C1 segment of cervical spinal cord (tissue), 14 donors: ENCODE measurements around the gene NFS1.
"Not testable (repeated sequence)": the region's sequence is repeated elsewhere in the genome, so short reads cannot be mapped to it uniquely, and the experiment has no call there.

Source experiments
- DNase-seq, 14 donors: peaks; one replicate each; lab custom pipeline; 2025; lab: John Stamatoyannopoulos, UW

Gene NFS1

DNA sequence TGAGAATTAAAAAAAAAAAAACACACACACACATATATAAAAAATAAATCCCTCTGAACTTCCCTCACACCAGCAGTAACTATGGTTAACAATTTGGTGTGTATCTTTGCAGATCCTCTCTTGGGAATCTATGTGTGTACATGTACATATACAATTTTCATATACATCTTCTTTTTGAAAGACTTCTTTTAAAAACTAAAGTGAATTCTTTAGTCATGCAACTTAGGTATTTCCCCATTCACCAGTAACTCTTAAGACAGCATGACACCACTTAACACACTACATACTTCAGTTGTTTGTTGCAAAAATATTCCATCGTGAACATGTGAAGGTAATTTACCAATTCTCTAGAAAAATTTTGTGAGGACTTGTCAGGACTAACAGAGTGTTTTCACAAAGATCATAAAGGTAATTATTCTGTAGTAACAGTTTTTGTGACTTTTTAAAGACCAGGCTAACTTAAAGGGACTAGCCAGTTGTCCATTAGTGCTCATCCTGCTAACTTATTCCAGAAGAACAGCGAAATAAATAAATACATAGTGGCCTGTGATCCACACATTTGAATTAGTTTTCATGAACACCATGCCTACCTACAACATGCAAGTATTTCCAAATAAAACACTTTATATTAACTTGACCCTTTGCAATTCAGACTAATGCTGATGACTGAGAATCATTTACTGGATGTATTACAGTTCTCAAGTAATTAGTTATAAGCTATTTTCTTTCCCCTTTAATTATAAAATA lies 30.9 kb upstream of the NFS1 start:
- no peak for DNase-seq

DNA sequence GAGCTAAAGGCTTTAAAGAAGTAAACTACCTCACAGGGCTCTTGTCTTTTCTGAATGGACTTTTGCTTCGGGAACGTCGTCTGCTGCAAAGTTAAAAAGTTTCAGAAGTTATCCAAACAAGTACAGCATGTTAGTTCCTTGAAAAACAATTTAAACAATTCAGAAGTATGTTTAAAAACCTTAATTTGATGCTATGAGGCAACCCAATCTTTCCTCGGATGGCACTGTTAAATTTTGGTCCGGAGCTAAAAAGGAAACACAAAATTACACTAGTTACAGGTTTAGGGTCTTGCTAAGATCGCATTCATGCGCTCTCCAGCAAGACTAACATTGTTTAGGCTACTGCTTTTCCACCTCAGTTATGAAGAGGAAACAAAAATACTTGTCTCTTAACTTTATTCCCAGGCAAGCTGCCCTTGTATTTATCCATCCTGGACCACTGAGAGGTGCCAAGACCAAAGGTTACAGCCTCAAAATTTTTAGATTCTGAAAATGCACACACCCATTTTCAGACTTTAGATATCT lies 30.2 kb upstream of the NFS1 start:
- DNase-seq, result no peak

DNA sequence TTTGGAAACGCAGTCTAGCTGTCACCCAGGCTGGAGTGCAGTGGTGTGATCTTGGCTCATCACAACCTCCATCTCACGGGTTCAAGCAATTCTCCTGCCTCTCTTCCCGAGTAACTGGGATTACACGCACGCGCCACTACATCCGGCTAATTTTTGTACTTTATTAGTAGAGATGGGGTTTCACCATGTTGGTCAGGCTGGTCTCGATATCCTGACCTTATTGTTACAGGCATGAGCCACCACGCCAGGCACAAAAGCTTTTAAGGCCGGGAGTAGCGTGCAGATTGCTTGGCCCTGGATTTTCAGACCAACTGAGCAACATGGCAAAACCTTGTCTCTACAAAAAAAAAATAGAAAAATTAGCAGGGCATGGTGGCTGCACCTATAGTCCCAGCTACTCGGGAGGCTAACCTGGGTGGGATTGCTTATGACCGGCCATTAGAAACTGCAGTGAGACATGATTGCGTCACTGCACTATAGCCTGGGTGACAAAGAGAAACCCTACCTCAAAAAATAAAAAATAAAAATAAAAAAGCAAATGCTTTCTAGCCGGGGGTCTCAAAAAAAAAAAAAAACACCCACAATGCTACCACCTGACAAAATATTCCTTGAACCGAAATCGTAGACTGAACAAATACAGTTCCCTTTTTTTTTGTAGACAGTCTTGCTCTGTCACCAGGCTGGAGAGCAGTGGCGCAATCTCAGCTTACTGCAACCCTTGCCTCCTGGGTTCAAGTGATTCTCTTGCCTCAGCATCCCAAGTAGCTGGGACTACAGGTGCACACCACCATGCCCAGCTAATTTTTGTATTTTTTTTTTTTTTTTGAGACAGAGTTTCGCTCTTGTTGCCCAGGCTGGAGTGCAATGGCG lies 27.9 kb upstream of the NFS1 start:
- DNase-seq, result no peak

DNA sequence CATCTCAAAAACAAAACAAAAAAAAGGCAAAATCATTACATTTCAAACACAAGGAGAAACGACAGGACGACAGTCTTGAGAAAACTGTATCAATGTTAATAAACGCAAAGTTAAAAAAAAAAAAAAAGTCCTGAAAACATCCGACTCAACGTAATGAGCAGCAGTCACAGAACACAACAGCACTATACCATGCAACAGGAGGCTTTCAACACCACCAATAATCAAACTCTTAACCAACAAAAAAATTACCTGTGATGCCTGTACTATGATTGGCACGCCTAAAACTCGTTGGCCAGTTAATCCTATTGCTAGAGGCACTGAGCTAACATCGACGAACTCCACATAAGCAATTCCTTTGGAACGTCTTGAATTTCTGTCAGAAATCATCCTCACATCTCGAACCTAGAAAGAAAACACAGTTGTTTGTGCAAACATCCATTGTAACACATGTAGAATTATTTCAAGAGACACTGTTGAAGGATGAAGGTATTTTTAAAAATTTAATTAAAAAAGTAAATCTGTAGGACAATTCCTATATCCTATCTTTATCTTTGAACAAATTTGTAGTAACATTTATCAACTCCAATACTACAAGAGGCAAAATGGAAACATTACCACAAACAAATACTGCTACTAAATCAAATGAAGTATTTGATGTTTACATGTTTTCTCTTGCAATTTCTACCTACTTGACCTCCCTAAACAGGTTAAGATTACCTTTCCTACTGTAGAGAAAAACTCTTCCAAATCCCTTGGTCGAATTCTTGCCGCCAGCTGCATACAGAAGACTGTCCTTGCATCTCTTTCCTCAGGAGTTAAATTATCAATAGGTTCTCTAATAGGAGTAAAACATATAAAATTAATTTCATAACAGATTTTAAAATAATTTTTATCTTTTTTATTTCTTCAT lies 25.4 kb upstream of the NFS1 start:
- no peak for DNase-seq

DNA sequence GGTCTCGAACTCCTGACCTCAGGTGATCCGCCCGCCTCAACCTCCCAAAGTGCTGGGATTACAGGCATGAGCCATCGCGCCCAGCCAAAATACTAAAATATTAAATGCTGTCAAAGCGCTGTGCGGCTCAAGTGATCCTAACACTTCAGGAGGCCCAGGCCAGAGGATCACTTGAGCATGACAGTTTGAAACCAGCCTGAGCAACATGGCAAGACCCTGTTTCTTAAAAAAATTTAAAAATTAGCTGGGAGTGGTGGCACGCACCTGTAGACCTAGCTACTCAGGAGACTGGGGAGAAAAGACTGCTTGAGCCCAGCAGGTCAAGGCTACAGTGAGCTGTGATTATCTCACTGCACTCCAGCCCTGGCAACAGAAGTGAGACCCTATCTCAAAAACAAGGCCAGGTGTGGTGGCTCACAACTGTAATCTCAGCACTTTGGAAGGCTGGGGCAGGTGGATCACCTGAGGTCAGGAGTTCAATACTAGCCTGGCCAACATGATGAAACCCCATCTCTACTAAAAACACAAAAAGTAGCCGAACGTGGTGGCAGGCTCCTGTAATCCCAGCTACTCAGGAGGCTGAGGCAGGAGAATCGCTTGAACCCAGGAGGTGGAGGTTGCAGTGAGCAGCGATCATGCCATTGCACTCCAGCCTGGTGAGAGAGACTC lies 24.6 kb upstream of the NFS1 start:
- not testable (repeated sequence) for DNase-seq

DNA sequence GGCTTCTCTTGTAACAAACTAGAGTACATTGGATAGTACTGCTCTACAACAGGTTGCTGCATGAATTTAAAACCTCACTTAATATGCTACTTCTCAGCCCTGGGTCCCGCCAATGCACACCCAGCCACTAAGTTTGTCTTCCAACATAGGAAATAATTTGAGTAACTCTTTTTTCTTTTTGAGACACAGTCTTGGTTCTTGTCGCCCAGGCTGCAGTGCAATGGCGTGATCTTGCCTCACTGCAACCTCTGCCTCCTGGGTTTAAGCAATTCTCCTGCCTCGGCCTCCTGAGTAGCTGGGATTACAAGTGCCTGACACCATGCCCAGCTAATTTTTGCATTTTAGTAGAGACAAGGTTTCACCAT lies 24.1 kb upstream of the NFS1 start:
- DNase-seq, result not testable (repeated sequence)

DNA sequence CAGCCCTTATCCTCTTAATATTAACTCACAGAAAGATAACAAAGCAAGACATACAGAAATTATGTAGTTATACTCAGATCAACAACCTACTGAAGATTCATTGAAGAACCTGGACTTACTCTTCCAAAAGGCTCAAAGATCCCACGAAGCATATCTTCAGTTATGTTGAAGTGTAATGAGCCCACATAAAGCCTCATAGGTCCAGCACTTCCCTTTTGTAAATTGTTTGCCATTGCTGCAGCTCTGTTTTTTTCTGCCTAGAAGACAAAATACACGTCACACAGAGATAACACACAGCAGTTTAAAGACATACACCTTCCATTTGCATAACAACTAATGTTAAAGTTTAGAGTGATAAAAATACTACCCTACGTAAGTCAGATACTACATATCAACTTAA lies 22.5 kb upstream of the NFS1 start:
- no peak for DNase-seq

DNA sequence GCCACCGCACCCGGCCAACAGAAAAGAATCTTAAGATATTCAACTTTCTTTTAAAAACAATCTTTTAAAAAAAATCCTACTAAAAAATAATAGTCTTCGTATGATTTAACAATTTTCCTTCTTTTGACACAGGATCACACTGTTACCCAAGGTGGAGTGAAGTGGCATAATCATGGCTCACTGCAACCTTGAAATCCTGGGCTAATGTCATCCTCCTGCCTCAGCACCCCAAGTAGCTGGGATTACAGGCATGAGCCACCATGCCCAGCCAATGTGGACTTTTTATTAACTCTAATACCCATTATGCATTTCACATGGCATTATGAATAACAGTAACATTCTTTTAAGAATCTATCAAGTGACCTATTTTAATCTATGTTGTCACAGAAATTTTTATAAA lies 22.1 kb upstream of the NFS1 start:
- DNase-seq, result no peak

DNA sequence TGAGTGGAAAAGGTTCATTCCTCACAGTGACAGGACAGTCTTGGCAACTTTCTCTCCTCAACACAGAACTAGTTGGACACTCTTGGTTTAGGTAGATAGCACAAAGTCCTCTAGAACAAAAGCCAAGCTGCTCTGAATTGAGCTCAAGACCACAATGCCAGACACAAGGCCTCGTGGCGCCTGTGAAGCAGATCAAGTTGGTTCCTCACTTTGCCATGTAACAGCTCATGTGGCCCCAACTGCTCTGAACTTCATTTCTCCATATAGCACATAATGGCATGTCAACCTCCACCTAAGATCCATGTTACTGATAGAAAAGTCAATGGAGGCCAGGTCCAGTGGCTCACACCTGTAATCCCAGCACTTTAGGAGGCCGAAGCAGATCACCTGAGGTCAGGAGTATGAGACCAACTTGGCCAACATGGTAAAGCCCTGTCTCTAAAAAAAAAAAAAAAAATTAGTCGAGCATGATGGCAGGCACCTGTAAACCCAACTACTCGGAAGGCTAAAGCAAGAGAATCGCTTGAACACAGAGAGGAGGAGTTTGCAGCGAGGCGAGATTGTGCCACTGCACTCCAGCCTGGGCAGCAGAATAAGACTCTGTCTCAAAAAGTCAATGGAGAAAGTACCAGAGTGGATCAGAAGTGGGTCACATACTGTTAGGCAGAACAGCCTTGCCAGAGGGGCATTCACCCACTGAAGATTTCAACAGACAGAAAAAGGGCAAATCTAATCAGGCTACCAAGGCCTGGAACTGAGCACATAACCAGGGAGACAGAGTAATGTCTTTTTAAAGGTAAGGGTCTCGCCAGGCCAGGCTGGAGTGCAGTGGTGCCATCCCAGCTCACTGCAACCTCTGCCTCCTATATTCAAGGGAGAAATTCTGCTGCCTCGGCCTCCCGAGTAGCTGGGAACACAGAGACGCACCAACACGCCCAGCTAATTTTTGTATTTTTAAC lies 21.3 kb upstream of the NFS1 start:
- no peak for DNase-seq

DNA sequence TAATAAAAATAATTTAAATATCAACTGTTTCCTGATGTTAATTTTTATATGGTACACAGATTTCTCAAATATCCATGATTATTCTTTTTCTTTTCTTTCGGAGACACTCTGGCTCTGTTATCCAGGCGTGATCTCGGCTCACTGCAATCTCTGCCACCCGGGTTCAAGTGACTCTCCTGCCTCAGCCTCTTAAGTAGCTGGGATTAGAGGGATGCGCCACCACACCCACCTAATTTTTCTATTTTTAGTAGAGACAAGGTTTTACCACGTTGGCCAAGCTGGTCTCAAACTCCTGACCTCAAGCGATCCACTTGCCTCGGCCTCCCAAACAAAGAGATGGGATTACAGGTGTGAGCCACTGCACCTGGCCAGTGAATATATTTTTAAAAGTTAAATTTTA lies 20.6 kb upstream of the NFS1 start:
- no peak for DNase-seq

DNA sequence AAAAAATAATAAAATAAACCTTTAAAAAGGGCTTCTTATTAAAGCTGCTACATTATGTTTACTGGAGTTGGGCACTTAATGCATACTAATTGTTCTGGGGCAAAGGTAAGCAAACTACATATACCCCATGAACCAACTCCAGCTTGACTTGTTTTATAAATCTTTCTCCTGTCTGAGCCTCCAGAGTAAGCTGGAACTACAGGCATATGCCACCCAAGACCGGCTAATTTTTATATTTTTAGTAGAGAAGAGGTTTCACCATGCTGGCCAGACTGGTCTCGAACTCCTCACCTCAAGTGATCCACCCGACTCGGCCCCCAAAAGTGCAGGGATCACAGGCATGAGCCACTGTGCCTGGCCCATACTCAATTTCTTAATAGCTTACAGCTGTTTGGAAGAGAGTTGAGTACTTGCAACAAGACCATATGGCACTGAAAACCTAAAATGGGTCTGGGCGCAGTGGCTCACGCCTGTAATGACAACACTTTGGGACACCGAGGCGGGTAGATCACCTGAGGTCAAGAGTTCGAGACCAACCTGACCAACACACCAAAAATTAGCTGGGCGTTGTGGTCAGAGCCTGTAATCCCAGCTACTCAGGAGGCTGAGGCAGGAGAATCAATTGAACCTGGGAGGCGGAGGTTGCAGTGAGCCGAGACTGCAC lies 20.0 kb upstream of the NFS1 start:
- DNase-seq, result no peak

DNA sequence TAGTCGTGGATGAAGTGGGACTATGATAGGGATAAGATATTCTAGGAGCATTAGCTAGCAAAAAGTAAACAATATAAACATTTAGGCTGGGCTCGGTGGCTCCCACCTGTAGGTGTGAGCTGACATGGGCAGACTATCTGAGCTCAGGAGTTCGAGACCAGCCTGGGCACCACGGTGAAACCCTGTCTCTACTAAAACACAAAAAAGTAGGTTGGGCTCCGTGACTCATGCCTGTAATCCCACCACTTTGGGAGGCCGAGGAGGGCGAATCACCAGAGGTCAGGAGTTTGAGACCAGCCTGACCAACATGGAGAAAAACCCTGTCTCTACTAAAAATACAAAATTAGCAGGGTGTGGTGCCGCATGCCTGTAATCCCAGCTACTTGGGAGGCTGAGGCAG lies 19.2 kb upstream of the NFS1 start:
- not testable (repeated sequence) for DNase-seq

DNA sequence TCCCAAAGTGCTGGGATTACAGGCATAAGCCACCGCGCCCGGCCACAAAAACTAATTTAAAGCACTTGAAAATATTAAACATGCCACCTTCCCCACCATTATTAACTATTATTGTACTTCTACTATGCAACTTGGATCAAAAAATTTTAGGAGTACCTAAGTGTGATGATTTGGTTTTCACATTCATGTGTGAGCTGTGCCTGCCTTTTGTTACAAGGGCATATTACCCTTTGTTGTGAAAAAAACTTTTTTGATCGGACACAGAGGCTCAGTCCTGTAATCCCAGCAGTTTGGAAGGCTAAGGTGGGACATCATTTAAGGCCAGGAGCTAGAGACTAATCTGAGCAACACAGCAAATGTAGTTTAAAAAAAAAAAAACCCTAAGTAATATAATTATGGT lies 17.2 kb upstream of the NFS1 start:
- no peak for DNase-seq

DNA sequence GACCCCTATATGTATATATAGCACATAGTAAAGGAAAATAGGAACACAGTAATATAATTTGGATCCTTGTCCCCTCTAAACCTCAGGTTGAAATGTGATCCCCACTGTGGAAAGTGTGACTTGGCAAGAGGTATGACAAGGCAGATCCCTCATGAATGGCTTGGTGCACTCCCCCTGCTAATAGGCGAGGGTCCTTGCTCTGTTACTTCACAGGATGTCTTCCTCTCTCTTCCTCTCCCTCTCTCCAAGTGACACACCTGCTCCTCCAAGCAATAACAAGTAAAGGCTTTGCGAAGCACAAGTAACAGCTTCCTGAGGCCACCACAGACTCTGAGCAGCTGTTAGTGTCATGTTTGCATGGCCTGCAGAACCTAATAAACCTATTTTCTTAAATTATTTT lies 16.5 kb upstream of the NFS1 start:
- no peak for DNase-seq

DNA sequence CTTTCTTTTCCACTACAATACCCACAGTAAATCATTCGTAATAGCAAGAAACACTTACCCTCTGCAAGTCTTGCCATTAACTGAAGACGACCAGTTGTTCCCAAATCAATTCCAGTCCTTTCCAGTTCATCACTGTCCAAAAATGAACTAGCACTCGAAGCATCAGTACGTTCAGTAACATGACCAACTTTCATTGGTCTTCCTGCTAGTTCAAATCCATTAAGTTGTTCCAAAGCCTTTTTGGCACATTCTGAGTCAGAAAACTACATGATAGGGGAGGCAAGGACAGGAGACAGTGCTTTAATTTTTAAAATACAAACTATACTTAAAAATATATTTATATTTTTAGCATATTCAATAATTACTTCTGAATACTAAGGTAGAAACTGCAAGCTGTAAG lies 15.0 kb upstream of the NFS1 start:
- no peak for DNase-seq

DNA sequence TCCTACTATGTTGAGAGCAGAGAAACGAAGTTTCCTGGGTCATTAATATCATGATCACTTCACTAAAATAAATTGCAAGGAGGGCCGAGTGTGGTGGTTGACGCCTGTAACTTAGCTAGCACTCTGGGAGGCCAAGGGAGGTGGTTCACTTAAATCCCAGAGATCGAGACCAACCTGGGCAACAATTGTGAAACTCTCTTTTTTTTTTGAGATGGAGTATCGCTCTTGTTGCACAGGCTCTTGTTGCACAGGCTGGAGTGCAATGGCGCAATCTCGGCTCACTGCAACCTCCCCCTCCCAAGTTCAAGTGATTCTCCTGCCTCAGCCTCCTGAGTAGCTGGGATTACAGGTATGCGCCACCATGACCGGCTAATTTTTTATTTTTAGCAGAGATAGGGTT lies 14.0 kb upstream of the NFS1 start:
- not testable (repeated sequence) for DNase-seq

DNA sequence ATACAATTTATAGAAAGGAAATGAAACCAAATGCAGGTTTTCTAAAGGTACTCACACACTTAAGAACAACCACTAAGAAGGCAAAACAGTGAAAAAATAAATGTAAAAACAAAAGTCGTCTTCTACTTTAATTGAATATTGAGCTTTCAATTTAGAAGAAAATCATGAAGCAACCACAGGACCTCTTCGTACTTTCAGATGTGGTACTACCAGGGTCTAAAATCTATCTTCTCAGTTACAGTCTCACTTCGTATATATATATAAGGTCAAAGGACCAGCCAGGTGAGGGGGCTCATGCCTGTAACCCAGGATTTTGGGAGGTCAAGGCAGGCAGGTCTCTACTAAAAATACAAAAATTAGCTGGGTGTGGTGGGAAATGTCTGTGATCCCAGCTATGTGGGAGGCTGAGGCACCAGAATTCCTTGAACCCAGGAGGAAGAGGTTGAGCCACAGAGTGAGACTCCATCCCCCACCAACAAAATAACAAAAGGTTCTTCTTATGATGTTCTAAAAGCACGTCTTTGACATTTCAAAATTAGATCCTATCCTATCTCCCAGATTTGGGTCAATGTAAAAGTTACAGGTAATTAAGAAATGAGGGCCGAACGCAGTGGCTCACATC lies 12.5 kb upstream of the NFS1 start:
- DNase-seq, result no peak

DNA sequence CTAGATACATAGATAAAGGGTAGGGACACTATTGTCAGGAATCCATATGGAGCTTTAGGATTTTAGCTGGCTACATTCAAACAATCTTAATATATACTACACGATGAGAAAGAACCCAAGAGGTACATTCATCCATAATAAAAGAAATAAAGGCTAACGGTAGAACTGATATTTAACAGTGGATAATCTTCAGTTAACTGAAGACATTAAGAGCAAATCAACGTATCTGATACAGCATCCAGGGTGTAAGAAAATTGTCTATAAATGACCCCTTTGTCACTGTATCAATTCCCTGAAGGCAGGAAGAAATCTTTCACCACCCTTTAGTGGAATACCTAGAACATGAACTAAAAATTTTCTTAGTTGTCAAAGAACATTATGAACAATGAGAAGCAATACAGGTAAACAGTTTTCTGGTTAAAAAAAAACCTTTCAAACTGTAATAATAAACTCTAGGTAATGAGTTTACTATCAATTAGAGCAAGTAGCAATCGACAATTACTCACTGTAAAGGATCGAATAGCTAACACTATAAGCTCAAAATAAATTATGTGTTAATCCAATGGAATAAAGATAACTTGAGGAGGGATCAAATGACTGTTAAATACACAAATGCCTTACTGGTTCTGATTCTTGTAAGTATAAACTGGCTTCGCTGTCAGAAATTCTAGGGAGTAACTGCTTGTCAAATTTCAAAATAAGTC lies 11.9 kb upstream of the NFS1 start:
- DNase-seq, result no peak
